IMR-90 (cell line): Measurements from ENCODE around the gene SLIT3.

Source experiments
- BHLHE40 ChIP-seq: fragments of 150-350 bp; IDR thresholded peaks from 2 replicates; pipeline ENCODE4 v1.6.1; 2016; ENCODE audit warnings: mild to moderate bottlenecking, low read depth, low read length
- CTCF ChIP-seq: conservative IDR thresholded peaks from 2 replicates; pipeline ENCODE4 v1.5.1; 2012; ENCODE audit warnings: mild to moderate bottlenecking, low read depth, low read length, improper control_type of control experiment
- MAFK ChIP-seq: IDR thresholded peaks from 2 replicates; pipeline ENCODE4 v1.6.1; 2012; ENCODE audit warnings: low read depth, low read length, improper control_type of control experiment
- MAZ ChIP-seq: IDR thresholded peaks from 2 replicates; pipeline ENCODE4 v1.6.1; 2012; ENCODE audit warnings: low read depth, mild to moderate bottlenecking, low read length, improper control_type of control experiment, moderate library complexity, borderline replicate concordance
- MXI1 ChIP-seq: IDR thresholded peaks from 2 replicates; pipeline ENCODE4 v1.6.1; 2012; ENCODE audit warnings: low read depth, mild to moderate bottlenecking, low read length, moderate library complexity, borderline replicate concordance
- NFE2L2 ChIP-seq: fragments of 150-350 bp; IDR thresholded peaks from 2 replicates; pipeline ENCODE4 v1.6.1; 2016; ENCODE audit warnings: low read depth, mild to moderate bottlenecking, low read length
- POLR2A ChIP-seq: IDR thresholded peaks from 2 replicates; pipeline ENCODE4 v1.6.1; 2012; ENCODE audit warnings: mild to moderate bottlenecking, low read depth, low read length
- RAD21 ChIP-seq: IDR thresholded peaks from 2 replicates; pipeline ENCODE4 v1.6.1; 2012; ENCODE audit warnings: low read length, improper control_type of control experiment
- SMC3 ChIP-seq: fragments of 150-350 bp; IDR thresholded peaks from 2 replicates; pipeline ENCODE4 v1.6.1; 2016; ENCODE audit warnings: low read depth, mild to moderate bottlenecking, antibody characterized with exemption, low read length, moderate library complexity

DNA sequence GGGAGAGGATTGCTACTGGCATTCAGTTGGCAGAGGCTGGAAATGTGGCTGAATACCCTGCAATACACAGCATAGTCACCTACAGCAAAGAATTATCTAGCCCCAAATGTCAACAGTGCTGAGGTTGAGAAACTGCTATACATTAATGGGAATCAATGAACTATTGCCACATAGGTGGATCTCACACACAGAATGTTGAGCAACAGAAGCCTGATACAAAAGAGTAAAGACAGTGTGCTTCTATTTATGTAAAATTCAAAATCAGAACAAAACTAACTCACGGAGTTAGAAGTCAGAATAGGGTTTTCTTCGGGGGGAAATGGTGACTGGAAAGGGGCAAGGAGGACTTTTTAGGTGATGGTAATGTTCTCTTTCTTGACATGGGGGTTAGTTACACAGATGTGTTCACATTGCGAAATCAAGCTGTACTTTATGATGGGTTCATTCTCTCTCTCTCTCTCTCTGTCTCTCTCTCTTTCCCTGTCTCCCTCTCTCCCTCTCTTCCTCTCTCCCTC lies 676.0 kb downstream of the SLIT3 start:
- no peak for TF ChIP-seq CTCF
- TF ChIP-seq POLR2A: no peak
- no peak for TF ChIP-seq RAD21
- TF ChIP-seq MXI1: no peak
- TF ChIP-seq MAFK: no peak
- TF ChIP-seq NFE2L2: no peak
- no peak for TF ChIP-seq MAZ
- TF ChIP-seq BHLHE40: no peak
- no peak for TF ChIP-seq SMC3
